ENCODE results near the gene GNAI3. TPM values are rescaled to one million over a fixed set of nuclear protein-coding genes. Genes with fewer than 3 reads are reported as not detected.

Gene GNAI3
- total and polyA plus RNA-seq, 2 donors (not counting 1 experiment from before 2014, with no cell fraction given) = 11.4 to 14.4 TPM

DNA sequence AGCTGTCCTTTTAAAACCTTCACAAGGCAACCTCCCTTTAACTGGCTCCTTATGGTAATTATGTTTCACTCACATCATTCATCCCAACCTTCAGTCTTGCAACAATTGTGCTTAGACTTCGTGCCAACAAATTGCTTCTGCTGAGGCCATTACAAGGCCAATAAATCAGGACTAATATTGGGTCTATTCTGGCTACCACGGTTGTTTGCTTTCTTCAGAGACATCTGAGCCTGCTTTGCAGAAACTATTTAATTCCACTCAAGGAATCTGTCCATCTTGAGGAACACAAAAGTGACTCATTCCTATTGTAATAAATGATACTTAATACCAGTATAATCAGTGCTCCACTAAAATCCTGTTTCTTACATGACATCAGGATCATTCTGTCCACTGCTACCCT lies 104.9 kb downstream of the GNAI3 start:
- H2AFZ ChIP-seq (ENCODE audit: low read length) = no peak overlapping the region
- no peaks in the 10 kb centered on the region for H4K20me1 ChIP-seq (ENCODE audit: control insufficient read depth, extremely low read depth, insufficient read depth, low read length)
- peaks cover 4% of the 10 kb centered on the region for H3K4me1 ChIP-seq (ENCODE audit: control insufficient read depth, extremely low read depth, insufficient read depth, low read length)
- H3K36me3 ChIP-seq (ENCODE audit: control insufficient read depth, insufficient read depth, low read length) = no peaks in the 10 kb centered on the region
- TF ChIP-seq EZH2 (IDR thresholded peaks at IDR 0.05; ENCODE audit: low read length, missing control alignments) = no peak
- DNase-seq (ENCODE audit: low read depth in 2 of 2) = no peak
- no peak overlapping the region for H3K4me3 ChIP-seq (replicated peaks in 1 of 4; ENCODE audit: control extremely low read depth in 1 of 4, insufficient read depth in 1 of 4, low read depth in 3 of 4, low read length in 4 of 4)
- no peaks in the 10 kb centered on the region for H3K9me3 ChIP-seq (ENCODE audit: control insufficient read depth, insufficient read depth, low read depth, low read length)
- no peak overlapping the region for H3K9ac ChIP-seq (ENCODE audit: insufficient read depth, low read length)
- H3K27me3 ChIP-seq (ENCODE audit: control insufficient read depth, insufficient read depth, low read length) = peaks cover 2% of the 10 kb centered on the region
- H3K4me2 ChIP-seq (ENCODE audit: extremely low read depth, insufficient read depth, low read length) = no peak overlapping the region
- no peaks in the 10 kb centered on the region for H3K79me2 ChIP-seq (ENCODE audit: control insufficient read depth, insufficient read depth, low read length)
- H3K27ac ChIP-seq (ENCODE audit: insufficient read depth, low read length) = no peak overlapping the region

- TF ChIP-seq EZH2 (IDR thresholded peaks at IDR 0.05; ENCODE audit: low read length, missing control alignments) = no peak
- TF ChIP-seq CTCF (conservative IDR thresholded peaks at IDR 0.05 in 1 of 2, IDR thresholded peaks at IDR 0.05 in 1 of 2; ENCODE audit: low read depth in 1 of 2, low read length in 2 of 2) = no peak
- H3K4me1 ChIP-seq (ENCODE audit: control insufficient read depth, extremely low read depth, insufficient read depth, low read length) = peaks cover 4% of the 10 kb centered on the region
- H3K27me3 ChIP-seq (ENCODE audit: control insufficient read depth, insufficient read depth, low read length) = peaks cover 2% of the 10 kb centered on the region
- no peak overlapping the region for H3K27ac ChIP-seq (ENCODE audit: insufficient read depth, low read length)
- no peaks in the 10 kb centered on the region for H3K9me3 ChIP-seq (ENCODE audit: control insufficient read depth, insufficient read depth, low read depth, low read length)
- H3K9ac ChIP-seq (ENCODE audit: insufficient read depth, low read length) = no peak overlapping the region
- no peaks in the 10 kb centered on the region for H4K20me1 ChIP-seq (ENCODE audit: control insufficient read depth, extremely low read depth, insufficient read depth, low read length)
- no peaks in the 10 kb centered on the region for H3K79me2 ChIP-seq (ENCODE audit: control insufficient read depth, insufficient read depth, low read length)
- no peak overlapping the region for H3K4me2 ChIP-seq (ENCODE audit: extremely low read depth, insufficient read depth, low read length)
- H2AFZ ChIP-seq (ENCODE audit: low read length) = no peak overlapping the region
- H3K4me3 ChIP-seq (replicated peaks in 1 of 4; ENCODE audit: control extremely low read depth in 1 of 4, insufficient read depth in 1 of 4, low read depth in 3 of 4, low read length in 4 of 4) = no peak overlapping the region
- H3K36me3 ChIP-seq (ENCODE audit: control insufficient read depth, insufficient read depth, low read length) = no peaks in the 10 kb centered on the region
- no peak for DNase-seq (ENCODE audit: low read depth in 2 of 2)
Measured at GRCh38 chr1:109654519-109654918, 106.1 kb downstream of the GNAI3 start.

DNA sequence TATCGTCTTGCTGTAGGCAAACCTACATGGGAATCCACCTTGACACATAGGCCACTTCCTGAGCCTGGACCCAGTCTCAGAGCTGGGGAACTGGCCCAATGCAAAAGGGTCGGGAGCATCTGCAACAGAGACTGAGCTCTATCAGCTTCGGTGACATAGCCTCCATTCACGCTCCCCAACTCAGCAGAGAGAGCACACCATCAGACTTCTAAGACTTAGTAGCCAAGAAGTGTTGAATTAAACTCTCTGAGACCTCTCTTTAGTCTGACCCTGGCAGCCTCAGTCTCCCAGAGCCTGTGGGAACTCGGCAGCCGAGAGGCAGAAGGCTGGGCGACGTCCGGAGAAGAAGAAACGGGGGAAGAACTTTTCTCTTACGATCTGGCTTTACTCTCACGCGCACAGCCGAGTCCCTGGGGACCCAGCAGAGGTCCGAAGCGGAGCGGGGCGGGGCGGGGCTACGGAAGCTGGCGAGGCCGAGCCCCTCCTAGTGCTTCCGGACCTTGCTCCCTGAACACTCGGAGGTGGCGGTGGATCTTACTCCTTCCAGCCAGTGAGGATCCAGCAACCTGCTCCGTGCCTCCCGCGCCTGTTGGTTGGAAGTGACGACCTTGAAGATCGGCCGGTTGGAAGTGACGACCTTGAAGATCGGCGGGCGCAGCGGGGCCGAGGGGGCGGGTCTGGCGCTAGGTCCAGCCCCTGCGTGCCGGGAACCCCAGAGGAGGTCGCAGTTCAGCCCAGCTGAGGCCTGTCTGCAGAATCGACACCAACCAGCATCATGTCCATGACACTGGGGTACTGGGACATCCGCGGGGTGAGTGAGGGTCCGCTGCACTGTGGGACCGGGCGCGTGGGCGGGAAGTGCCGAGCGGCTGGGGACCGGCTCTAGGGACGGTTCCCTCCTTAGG lies 107.5 kb downstream of the GNAI3 start, which contains the start of gene GSTM4:
TSS of gene GSTM4 (plus strand) at position 485 of the 905 bp plus-strand sequence. CDS start at position 776, 291 bp downstream.
- Histone ChIP-seq H3K9ac (ENCODE audit: insufficient read depth, low read length) (peak within 1 kb of the TSS; percentile 52), H3K9me3 (ENCODE audit: control insufficient read depth, insufficient read depth, low read depth, low read length) (no peaks in the 10 kb centered on the region), H3K4me3 (replicated peaks in 1 of 4; ENCODE audit: control extremely low read depth in 1 of 4, insufficient read depth in 1 of 4, low read depth in 3 of 4, low read length in 4 of 4) (peak within 1 kb of the TSS; percentile 59 to 65 (median 62)), H3K4me1 (ENCODE audit: control insufficient read depth, extremely low read depth, insufficient read depth, low read length) (peaks cover 4% of the 10 kb centered on the region), H4K20me1 (ENCODE audit: control insufficient read depth, extremely low read depth, insufficient read depth, low read length) (no peaks in the 10 kb centered on the region), H3K27ac (ENCODE audit: insufficient read depth, low read length) (peak within 1 kb of the TSS; percentile 31), H3K36me3 (ENCODE audit: control insufficient read depth, insufficient read depth, low read length) (no peaks in the 10 kb centered on the region), H3K79me2 (ENCODE audit: control insufficient read depth, insufficient read depth, low read length) (no peaks in the 10 kb centered on the region), H3K4me2 (ENCODE audit: extremely low read depth, insufficient read depth, low read length) (peak within 1 kb of the TSS; percentile 88), H2AFZ (ENCODE audit: low read length) (peak within 1 kb of the TSS; percentile 94), H3K27me3 (ENCODE audit: control insufficient read depth, insufficient read depth, low read length) (peaks cover 2% of the 10 kb centered on the region)
- TF ChIP-seq EZH2 (IDR thresholded peaks at IDR 0.05; ENCODE audit: low read length, missing control alignments) (no peak), CTCF (conservative IDR thresholded peaks at IDR 0.05 in 1 of 2, IDR thresholded peaks at IDR 0.05 in 1 of 2; ENCODE audit: low read depth in 1 of 2, low read length in 2 of 2) (no peak)
- DNase-seq (ENCODE audit: low read depth in 2 of 2) = peak; percentile 74 to 76
